NOMO-1 treated with DMSO at 0.1 percent for 48 hours (cell line): ENCODE data around the gene RBFOX1.

Experiments
- DNase-seq: peaks from one replicate; lab custom pipeline; 2025; ENCODE audit not compliant: unreplicated experiment; lab: John Stamatoyannopoulos, UW

Gene RBFOX1

DNA sequence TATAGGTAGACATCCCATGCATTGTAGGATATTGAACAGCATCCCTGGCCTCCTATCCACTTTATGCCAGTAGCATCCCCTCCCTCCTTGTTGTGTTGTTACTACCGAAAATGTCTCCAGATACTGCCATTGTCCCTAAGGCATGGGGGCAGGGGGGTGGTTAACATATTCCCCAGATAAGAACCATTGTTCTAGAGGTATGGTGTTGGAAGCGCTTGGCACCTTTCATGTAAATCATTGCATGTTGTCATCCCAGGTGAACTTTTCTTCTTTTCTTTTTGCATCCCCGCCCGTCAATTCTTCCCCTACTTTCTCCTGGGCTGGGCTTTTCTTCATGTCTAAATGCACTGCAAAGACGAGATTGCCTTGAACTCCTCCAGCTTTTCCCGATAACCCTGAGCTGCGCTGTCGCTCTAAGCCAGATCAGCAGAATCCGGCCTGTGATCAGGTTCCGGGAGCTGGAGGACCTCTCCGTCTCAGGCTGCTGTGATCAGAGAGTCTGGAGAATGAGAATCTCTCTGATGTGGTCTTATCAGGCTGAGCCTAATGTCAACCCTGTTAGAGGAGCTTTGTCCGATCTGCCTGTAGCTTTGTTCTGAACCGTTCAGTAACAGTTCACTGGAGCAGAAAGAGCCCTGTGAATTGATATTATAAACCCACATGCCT lies 76.2 kb downstream of the RBFOX1 start:
- DNase-seq: no peak

DNA sequence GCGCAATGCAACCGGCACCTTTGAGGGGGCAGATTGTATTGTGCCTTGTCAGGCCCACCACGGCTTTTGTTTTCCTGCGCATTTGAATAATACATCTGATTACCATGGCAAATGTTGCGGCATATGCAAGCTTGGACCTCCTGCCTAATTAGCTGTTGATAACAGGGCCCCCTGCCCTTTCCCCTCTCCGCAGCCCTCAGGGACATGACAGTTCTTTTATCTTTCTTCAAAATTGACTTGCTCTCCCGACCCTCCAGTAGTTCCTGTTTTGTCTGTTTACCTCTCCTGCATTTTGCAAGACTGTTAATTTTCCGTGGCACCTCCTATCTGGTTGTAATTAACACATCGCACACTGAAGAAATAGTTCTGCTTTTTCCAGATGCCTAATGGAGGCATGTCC lies 86.8 kb downstream of the RBFOX1 start:
- DNase-seq: peak; percentile 36

DNA sequence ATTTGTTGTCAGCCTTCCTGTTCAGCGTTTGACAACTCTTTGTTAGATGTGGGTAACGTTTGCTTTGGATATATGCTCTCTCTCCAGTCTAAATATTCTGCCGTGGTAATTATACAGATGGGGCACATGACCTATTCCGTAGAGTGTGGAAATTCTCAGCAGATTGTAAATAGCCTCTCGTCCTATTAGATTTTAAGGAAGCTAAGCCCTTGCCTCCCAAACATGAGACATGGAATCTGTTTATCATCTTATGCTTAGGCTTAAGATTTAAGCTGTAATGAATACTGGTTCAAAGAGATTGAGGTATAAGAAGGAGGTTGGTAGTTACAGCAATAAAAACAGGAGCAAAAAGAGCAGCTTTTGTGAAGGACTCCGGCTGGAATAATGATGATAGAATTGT lies 87.4 kb downstream of the RBFOX1 start:
- DNase-seq: no peak

DNA sequence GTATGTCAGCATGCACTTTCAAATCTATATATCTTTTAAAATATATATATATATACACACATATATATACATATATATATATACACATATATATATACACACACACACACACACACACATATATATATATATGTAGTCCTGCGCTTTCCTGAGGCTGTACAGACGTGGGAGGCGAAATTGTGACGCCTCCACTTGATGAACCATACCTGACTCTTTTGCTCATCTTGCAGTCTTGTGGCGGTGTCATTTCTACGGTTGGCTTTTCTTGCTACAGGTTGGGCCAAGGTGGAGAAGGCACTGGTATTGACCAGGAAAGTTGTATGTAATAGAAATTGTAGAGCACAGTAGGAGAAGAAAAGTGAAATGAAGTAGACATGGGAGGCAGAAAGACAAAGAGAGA lies 88.2 kb downstream of the RBFOX1 start:
- no peak for DNase-seq

DNA sequence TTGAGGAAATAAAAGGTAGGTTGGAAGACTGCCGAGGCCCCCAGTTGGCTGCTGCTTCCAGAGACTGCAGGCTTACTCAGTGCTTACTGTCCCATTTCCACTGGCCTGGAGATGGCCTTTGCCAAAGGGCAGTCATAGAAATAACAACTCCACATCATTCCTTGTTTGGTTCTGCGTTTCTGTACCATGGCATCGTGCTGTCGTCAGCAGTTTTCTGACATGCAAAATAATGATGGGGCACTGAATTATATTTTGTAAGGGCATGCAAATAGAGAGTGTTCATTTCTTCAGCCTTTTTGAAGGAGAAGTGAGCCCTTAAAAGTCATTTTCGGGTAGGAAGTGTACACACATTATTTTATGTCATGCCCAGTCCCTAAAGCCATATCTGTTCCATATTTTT lies 88.9 kb downstream of the RBFOX1 start:
- no peak for DNase-seq

DNA sequence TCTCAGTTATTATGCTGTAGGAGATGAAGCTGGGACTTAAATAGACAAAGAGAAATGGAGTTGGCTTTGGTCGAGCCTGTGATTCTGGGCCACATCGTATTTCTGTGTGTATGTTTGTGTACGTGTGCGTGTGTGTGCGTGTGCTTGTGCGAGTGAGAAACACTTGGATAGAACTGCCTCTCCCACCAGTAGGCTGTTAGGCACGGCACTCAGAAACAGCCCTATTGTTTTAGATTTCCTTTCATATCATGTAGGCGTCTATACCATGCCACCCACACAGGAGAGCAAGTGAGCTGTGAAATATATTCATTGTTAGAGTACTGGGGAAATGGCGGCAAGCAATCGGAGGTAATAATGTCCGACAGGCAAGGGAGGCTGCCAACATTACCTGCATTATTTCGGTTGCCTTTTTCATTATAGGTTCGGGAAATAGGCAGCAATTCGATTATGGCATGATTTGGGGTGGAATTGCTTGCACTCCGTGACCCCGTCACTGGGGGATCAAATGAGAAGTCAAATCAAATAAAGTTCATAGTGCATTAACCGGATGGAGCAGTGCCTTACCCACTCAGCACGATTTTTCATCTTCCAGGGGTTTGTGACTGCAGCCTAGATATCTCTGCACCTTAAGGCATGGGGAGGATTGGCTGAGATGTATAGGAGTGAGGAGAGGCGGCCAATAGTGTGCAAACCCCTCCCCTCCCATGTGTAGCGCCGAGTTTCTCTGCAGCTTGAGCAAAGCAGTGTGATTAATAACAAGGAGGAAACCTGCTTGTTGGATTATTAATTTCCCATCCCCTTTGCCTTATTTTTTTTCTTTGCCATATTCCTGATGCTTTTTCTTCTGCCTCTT lies 89.6 kb downstream of the RBFOX1 start:
- DNase-seq: no peak

DNA sequence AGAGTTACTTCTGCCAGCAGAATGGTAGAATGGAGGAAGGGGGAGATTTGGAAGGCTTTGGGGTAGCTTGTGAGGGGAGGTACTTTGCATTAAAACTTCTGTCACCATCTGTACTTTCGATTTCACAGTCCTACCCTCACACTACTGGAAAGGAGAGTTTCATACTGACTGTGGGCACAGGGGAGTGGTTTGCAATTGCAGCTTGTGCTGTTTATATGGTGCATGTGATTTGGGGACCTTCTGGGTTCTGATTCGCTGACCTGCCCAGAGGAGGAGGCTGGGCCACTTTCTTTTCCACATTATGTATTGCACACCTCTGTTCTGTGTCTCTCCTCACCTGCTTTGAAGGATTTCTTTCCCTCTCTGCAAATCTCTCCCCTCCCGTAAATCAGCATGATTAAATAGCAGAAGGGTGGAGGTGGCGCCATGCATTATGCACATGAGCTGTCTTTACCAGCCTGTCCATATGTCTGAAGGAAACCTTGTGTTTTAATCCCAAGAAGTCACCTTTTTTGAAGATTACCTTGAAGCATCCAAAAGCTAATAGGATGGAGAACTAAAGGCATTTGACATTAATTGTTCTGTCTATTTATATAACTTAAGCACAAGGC lies 90.9 kb downstream of the RBFOX1 start:
- no peak for DNase-seq

DNA sequence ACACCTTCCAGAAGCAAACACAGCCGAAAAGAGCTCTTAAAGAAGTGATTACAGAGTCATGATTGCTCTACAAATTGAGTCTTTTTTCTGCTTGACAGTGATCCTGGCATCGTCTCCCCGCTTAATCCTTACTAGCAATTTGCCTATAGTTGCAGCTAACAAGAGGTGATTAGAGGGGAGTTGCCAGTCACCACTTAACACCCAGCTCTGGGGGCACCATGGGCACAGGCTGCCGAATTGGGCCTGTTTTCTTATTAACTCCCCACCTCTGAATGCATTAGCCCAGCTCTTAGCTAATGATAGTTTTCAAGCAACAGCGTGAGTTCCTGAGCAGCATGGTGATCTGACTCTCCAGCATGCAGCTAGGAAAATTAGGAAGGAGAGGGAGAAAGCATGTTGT lies 93.5 kb downstream of the RBFOX1 start:
- DNase-seq: no peak

DNA sequence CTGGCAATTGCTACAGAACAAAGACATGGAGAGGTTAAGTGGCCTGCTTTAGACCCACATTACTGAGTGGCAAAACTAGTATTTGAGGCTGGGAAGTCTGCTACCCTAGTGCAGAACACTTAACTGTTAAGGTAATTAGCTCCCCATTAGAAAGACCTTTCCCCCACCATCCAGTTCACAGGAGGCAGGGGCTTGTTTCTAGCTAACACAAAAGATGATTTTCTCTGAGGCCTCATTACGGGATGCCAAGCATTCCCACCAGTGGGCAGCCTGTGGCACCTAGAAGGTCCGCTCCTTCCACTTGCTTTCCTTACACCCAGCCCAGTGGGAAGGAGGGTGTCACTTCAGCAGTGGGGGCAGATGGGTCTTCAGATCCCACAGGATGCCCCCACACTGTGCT lies 99.1 kb downstream of the RBFOX1 start:
- no peak for DNase-seq

DNA sequence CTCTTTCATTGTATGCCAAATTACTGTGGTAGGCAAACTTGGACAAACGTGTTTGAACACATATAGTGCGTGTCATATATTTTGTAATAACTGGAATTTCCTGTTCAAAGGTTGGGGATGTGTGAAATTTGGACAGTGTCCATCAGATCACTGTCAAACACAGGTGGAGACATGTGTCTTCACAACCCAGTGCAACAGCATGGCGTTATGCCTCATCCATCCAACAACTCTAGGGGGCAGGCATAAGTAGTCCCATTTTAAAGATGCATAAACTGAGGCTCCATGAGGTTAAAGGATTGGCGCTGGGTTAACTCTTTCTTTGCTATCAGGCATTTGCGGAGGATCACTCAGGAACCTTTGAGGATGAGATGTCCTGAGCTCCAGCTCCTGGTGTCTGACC lies 103.7 kb downstream of the RBFOX1 start:
- no peak for DNase-seq

DNA sequence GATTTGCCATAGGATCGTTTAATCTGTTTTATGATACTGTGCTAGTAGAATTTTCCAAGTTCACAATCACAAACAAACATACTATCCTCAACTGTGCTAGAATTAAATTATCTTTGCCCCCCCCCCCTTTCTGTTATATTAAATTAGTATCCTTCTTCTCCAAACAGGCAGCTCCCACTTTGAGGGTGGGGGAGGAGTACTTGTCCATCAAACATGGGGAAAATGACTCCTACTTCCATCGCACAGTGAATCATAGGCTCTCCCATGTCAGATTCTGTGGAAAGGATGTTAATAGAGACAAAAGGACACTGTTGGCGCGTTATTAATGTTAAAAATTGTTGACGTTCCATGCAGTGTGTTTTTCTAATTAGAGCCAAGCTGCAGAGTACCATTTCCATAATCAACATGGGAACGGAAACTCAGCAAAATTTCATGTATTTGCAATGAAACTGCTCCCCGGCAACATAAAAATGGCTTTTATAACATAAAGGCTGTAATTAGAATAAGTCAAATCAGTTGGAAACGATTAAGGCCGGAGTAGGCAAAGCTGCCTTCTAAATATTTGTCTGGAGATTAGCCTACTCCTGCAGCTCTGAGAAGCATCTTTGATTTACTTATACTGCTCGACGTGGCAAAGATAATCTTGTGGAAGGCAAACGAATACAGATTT lies 104.6 kb downstream of the RBFOX1 start:
- no peak for DNase-seq

DNA sequence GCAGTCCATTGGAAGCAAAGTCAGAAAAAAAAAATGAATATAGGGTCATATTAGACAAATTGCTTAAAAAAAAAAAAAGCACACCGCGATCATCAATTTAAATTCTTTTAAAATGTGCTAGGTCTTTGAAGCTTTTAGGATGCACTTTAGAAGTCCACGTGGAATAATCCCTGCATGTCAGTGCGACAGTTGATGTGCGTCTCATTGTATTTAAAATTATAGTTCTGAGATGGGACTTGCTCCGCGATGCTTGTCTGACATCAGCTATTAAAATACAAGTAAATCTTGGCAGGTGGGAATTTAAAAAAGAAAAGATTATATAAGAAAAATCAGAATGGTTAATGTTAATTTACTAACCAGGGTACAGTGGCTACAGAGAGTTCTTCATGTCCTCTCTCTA lies 105.2 kb downstream of the RBFOX1 start:
- DNase-seq: no peak

DNA sequence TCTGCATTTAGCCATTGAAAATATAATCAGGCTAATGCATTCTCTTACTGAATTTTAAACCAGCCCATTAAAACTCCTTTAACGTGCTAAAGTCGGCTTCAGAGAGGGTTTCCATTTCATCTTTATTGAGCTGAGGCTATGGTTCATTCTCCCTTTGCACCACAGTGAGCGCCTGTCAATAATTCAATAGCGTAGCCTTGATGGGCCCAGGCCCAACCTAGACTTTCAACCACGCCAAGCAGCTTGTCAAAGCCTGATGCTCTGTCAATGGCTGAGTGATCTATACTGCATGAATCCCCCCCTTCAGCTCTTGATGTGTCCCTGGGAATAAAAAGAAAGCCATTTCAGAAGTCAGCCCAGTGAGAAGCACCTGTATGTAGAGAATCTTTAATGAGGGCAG lies 106.0 kb downstream of the RBFOX1 start:
- no peak for DNase-seq

DNA sequence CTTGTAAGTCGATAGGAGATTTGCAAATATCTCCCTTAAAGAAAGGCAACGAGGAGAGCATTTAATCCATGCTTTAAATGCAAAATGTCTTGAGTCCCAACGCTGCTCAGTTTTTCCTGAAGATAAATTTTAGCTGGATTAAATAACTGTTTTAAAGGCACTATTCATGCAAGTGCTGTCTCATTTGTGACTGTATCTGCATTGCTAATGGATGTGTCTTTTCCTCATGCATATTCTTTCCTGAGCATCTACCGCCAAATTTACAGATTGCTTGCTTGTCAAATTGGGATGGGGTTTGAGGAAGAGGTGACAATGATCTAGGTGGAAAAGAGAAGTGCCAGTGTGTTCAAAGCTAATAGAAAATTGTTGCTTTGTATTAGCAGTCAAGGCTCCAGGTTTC lies 106.9 kb downstream of the RBFOX1 start:
- DNase-seq: no peak

DNA sequence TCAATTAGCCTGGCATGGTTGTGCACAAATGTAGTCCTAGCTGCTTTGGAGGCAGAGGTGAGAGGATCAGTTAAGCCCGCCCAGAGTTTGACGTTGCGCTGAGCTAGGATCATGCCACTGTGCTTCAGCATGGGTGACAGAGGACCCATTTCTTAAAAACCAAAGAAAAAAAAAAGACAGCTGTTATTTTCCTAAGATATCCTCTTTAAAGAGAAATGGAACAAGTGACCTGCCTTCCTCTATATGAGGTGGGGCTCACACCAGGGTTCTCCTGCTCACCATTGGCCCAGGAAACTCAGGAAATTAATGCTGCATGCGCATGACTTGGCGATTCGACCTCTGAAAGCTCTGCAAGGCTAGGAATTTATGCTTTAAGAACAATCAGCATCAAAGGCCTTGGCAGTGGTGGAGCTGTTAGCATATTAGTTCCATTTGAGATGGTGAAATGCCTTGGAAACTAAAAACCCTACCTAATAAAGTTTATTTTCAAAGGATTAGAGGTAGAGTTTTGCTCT lies 108.3 kb downstream of the RBFOX1 start:
- DNase-seq: no peak

DNA sequence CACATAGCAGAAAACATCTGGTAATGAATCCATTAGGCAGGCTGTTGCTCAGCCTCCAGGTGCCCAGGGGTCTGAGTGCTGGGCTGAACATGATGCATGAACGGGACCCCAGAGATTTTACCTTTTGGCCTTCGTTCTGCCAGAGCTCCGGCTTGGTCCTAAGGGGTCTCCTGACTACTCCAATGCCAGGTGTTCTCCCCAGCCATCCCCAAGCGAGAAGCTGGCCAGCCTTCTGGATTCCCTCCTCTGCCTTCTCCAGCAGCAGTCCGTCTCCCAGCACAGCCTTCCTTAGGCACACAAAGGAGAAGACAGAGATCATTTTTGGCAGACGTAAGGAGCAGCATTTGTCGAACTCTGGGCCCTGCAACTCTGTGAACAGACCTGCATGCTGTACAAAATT lies 109.4 kb downstream of the RBFOX1 start:
- no peak for DNase-seq

DNA sequence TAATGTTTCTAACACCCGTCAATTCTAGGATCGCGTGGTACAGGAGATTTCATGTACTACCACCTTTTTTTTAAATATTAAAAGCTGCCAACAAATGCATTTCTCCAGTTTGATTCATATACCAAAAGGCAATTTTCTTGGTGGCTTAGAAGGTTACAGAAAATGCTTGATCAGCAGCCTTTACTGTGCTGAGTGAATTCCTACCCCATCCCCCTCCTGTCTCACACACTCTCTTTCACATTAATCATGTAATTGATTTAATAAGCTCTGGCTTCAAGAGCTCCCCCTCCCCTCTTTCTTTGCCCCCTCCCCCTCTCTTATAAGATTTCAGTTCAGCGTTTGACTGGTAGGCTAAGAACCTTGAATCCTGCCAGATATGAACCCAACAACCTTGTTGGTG lies 110.5 kb downstream of the RBFOX1 start:
- DNase-seq: no peak

DNA sequence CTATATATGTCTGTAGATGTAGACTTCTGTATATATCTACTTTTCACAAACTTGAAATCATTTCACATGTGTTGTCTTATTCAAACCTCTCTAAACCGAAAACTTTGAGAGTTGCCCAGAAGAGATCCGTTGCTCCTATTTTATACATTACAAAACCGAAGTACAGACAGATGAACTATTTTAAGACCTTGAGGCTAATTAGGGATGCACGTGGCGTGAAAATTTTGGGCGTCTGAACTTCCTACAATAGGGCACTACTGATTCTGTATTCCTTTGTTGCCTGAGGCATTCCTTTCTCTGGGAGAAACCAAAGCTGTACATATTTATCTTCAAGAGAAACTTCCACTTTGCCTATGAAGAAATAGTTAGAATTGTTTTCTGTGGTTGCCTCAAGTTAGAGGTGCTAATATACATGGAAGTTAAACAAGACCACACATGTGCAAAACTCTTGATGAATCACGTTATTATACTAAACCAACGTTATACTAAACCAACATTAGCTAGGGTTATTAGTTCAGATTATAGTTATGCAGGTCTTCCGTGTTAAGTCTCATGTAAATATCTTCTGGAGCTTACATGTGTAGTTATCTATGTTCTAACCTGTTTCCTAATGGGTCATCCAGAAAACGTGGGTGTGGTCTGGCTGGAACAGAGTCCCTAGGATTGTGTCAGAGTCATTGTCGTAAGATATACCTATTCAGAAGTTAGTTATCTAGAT lies 111.2 kb downstream of the RBFOX1 start:
- no peak for DNase-seq

DNA sequence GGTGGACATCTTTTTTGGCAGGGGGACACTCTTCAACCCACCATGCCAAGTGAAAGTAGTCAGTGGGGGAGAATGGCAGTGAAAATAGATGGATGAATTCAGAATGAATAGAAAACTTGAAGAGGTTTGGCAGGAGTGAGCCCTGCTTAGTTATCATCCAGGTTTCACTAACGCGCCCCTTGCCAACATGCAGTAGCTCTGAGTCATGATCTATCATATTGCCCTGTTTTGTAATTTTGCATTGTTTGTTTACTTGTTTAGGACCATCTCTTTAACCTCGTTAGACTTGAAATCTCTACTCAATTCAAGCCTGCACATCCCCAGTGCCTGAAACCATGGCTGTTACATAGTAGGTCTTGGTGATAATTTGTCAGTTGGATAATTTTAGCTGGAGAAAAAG lies 116.7 kb downstream of the RBFOX1 start:
- no peak for DNase-seq

DNA sequence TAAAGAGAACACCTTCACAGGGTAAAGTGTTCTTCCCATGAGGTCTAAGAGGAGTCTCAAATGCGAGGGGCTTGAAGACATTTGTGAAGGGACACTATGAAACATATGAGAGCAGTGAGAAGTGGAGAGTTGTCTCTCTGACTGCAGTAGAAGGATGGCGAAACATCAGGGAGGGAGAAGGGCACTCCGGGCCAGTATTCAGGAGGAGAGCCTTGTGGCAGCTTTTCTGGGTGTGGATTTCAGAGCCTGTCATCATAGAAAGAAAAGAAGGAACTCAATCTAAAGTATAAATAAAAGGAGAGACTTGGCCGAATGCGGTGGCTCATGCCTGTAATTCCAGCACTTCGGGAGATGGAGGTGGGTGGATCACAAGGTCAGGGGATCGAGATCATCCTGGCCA lies 117.2 kb downstream of the RBFOX1 start:
- DNase-seq: no peak

DNA sequence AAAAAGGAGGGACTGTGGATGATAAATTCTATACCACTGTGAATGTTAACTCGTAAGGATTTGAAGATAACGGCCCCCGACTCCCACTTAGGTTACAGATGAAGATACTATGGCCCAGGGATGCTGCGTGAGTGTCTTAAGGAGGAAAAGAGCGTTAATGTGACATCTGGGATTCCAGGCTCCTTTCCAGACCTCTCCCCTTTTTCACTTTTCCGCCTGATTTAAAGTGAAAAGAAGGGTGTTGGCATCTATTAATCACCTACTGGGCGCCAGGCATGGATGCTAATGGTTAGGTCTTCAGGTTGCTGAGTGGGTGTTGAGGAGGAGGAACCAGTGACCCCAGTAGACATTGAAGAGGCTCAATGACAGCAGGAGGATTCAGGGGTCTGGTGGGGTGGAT lies 117.8 kb downstream of the RBFOX1 start:
- no peak for DNase-seq
